ENCODE results near the gene CPEB3.
"Not testable (repeated sequence)": the region's sequence is repeated elsewhere in the genome, so short reads cannot be mapped to it uniquely, and the experiment has no call there.

Gene CPEB3

GRCh38 chr10:92290837-92291615 is at the start of gene CPEB3, which contains the start of gene MARCHF5:
Gene CPEB3 (minus strand): TSS chr10:92291078. CDS start chr10:92240350, 50,728 bp downstream.
Gene MARCHF5 (plus strand): TSS chr10:92291167. CDS start chr10:92291495, 328 bp downstream.
- TF ChIP-seq POLR2A (IDR thresholded peaks at IDR 0.05; ENCODE audit: low read length) (peak; percentile 84), GATA1 (IDR thresholded peaks at IDR 0.05; ENCODE audit: low read depth, low read length) (no peak)
- peak; percentile 96 to 98 for DNase-seq

- DNase-seq: not testable (repeated sequence)
These were observed 39.0 kb upstream of the CPEB3 start for GRCh38 chr10:92329927-92330326.

- peak in 1 of 2 experiments; percentile 13 for DNase-seq
- no peak for TF ChIP-seq POLR2A (IDR thresholded peaks at IDR 0.05; ENCODE audit: low read length)
- TF ChIP-seq GATA1 (IDR thresholded peaks at IDR 0.05; ENCODE audit: low read depth, low read length): no peak
These were observed 38.1 kb upstream of the CPEB3 start for GRCh38 chr10:92328993-92329392.

- no peak for TF ChIP-seq GATA1 (IDR thresholded peaks at IDR 0.05; ENCODE audit: low read depth, low read length)
- no peak for TF ChIP-seq POLR2A (IDR thresholded peaks at IDR 0.05; ENCODE audit: low read length)
- peak; percentile 15 to 19 for DNase-seq
These were observed 36.9 kb upstream of the CPEB3 start for GRCh38 chr10:92327445-92328433.

GRCh38 chr10:92323079-92323478 is 32.2 kb upstream of the CPEB3 start:
- no peak for DNase-seq
- TF ChIP-seq POLR2A (IDR thresholded peaks at IDR 0.05; ENCODE audit: low read length): no peak
- TF ChIP-seq GATA1 (IDR thresholded peaks at IDR 0.05; ENCODE audit: low read depth, low read length): no peak

GRCh38 chr10:92316610-92317009 is 25.7 kb upstream of the CPEB3 start:
- TF ChIP-seq GATA1 (IDR thresholded peaks at IDR 0.05; ENCODE audit: low read depth, low read length) (no peak), POLR2A (IDR thresholded peaks at IDR 0.05; ENCODE audit: low read length) (no peak)
- DNase-seq: no peak

GRCh38 chr10:92313750-92314149 is 22.9 kb upstream of the CPEB3 start:
- DNase-seq: no peak
- TF ChIP-seq POLR2A (IDR thresholded peaks at IDR 0.05; ENCODE audit: low read length): no peak
- TF ChIP-seq GATA1 (IDR thresholded peaks at IDR 0.05; ENCODE audit: low read depth, low read length): no peak

- no peak for TF ChIP-seq POLR2A (IDR thresholded peaks at IDR 0.05; ENCODE audit: low read length)
These were observed 18.4 kb upstream of the CPEB3 start for GRCh38 chr10:92309272-92309671.

GRCh38 chr10:92305133-92306072 is 14.5 kb upstream of the CPEB3 start:
- no peak for DNase-seq
- TF ChIP-seq POLR2A (IDR thresholded peaks at IDR 0.05; ENCODE audit: low read length) (no peak), GATA1 (IDR thresholded peaks at IDR 0.05; ENCODE audit: low read depth, low read length) (no peak)

More at GRCh38 chr10:92309272-92309671, 18.4 kb upstream of the CPEB3 start:
- DNase-seq: no peak

GRCh38 chr10:92304061-92304460 is 13.2 kb upstream of the CPEB3 start:
- no peak for TF ChIP-seq POLR2A (IDR thresholded peaks at IDR 0.05; ENCODE audit: low read length)
- TF ChIP-seq GATA1 (IDR thresholded peaks at IDR 0.05; ENCODE audit: low read depth, low read length): no peak
- no peak for DNase-seq

GRCh38 chr10:92303096-92303495 is 12.2 kb upstream of the CPEB3 start:
- TF ChIP-seq GATA1 (IDR thresholded peaks at IDR 0.05; ENCODE audit: low read depth, low read length): no peak
- no peak for TF ChIP-seq POLR2A (IDR thresholded peaks at IDR 0.05; ENCODE audit: low read length)

GRCh38 chr10:92298487-92298886 is 7.6 kb upstream of the CPEB3 start:
- no peak for TF ChIP-seq GATA1 (IDR thresholded peaks at IDR 0.05; ENCODE audit: low read depth, low read length)
- TF ChIP-seq POLR2A (IDR thresholded peaks at IDR 0.05; ENCODE audit: low read length): no peak
- DNase-seq: no peak

More at GRCh38 chr10:92303096-92303495, 12.2 kb upstream of the CPEB3 start:
- DNase-seq: no peak
